ENCODE data around the gene LTC4S. TPM values are rescaled to one million over a fixed set of nuclear protein-coding genes. Genes with fewer than 3 reads are reported as not detected.

The LTC4S gene
- polyA plus RNA-seq, 3 donors, result 0.65 to 2.1 (median 0.69) TPM

GRCh38 chr5:179762781-179763176 is 31.0 kb upstream of the LTC4S start:
- H3K9me3 ChIP-seq (replicated peaks in 1 of 2; ENCODE audit: control insufficient read depth in 1 of 2, insufficient read depth in 1 of 2, low read length in 2 of 2), result no peaks in the 10 kb centered on the region

GRCh38 chr5:179763215-179763945 is 30.4 kb upstream of the LTC4S start:
- Mint-ChIP-seq H3K4me1 (peaks cover 95% of the 10 kb centered on the region), H3K27ac (peak overlapping the region in 5 of 7 donors; percentile 14 to 68 (median 46)), H3K27me3 (ENCODE audit: low read depth in 3 of 3) (peaks cover 0 to 6% (median 0%) of the 10 kb centered on the region in 3 donors), H3K4me3 (peak overlapping the region in 1 of 2 donors; percentile 26), H3K9me3 (no peaks in the 10 kb centered on the region), H3K36me3 (peaks cover 22 to 30% of the 10 kb centered on the region in 2 donors)
- peak; percentile 92 for TF ChIP-seq CTCF (IDR thresholded peaks at IDR 0.05)
- Histone ChIP-seq H3K79me2 (ENCODE audit: insufficient read depth, low read length) (peaks cover 92% of the 10 kb centered on the region), H4K20me1 (ENCODE audit: insufficient read depth, low read length) (peaks cover 98% of the 10 kb centered on the region), H3K36me3 (replicated peaks in 1 of 2; ENCODE audit: control insufficient read depth in 1 of 2, insufficient read depth in 2 of 2, low read length in 2 of 2) (peaks cover 12 to 17% of the 10 kb centered on the region in 2 donors), H3K4me2 (replicated peaks; ENCODE audit: extremely low read depth, low read length, poor library complexity, severe bottlenecking) (peak overlapping the region; percentile 16), H3K27ac (ENCODE audit: low read depth in 1 of 2, low read length in 2 of 2) (peak overlapping the region in 1 of 2 donors; percentile 60), H3K27me3 (ENCODE audit: control insufficient read depth in 2 of 2, insufficient read depth in 2 of 2, low read length in 2 of 2) (no peaks in the 10 kb centered on the region), H3K4me1 (ENCODE audit: control insufficient read depth in 1 of 2, insufficient read depth in 2 of 2, low read length in 2 of 2) (peaks cover 94 to 98% of the 10 kb centered on the region in 2 donors), H2AFZ (ENCODE audit: insufficient read depth, low read depth, low read length, poor library complexity, severe bottlenecking) (no peak overlapping the region), H3K4me3 (replicated peaks in 1 of 3; ENCODE audit: low read depth in 2 of 3, low read length in 3 of 3) (no peak overlapping the region), H3K9me3 (replicated peaks in 1 of 2; ENCODE audit: control insufficient read depth in 1 of 2, insufficient read depth in 1 of 2, low read length in 2 of 2) (no peaks in the 10 kb centered on the region), H3K9ac (ENCODE audit: insufficient read depth, low read length, poor library complexity, severe bottlenecking) (no peak overlapping the region)
- 76% methylated on average over 5 of the region's 10 CpGs for WGBS (ENCODE audit: insufficient coverage)
- DNase-seq, result peak; percentile 49 to 61 (median 50)
- intact Hi-C loops (cut with micrococcal nuclease), result loop anchor here in 1 of 2 donors (2.0 kb wide), 1 partner anchor 13 kb away; no protein-coding TSS in a partner anchor

More at GRCh38 chr5:179762781-179763176, 31.0 kb upstream of the LTC4S start:
- peaks cover 97 to 98% of the 10 kb centered on the region in 2 donors for H3K4me1 ChIP-seq (ENCODE audit: control insufficient read depth in 1 of 2, insufficient read depth in 2 of 2, low read length in 2 of 2)
- H3K4me1 Mint-ChIP-seq, result peaks cover 95% of the 10 kb centered on the region
- H3K27ac ChIP-seq (ENCODE audit: low read depth in 1 of 2, low read length in 2 of 2), result peak overlapping the region in 1 of 2 donors; percentile 60
- no peak overlapping the region for H3K4me2 ChIP-seq (replicated peaks; ENCODE audit: extremely low read depth, low read length, poor library complexity, severe bottlenecking)
- peak overlapping the region in 2 of 7 donors; percentile 70 to 77 for H3K27ac Mint-ChIP-seq
- no peak overlapping the region for H3K9ac ChIP-seq (ENCODE audit: insufficient read depth, low read length, poor library complexity, severe bottlenecking)
- no peak for TF ChIP-seq CTCF (IDR thresholded peaks at IDR 0.05)
- H3K79me2 ChIP-seq (ENCODE audit: insufficient read depth, low read length), result peaks cover 92% of the 10 kb centered on the region
- H3K36me3 ChIP-seq (replicated peaks in 1 of 2; ENCODE audit: control insufficient read depth in 1 of 2, insufficient read depth in 2 of 2, low read length in 2 of 2), result peaks cover 12 to 17% of the 10 kb centered on the region in 2 donors
- peaks cover 0 to 6% (median 0%) of the 10 kb centered on the region in 3 donors for H3K27me3 Mint-ChIP-seq (ENCODE audit: low read depth in 3 of 3)
- H4K20me1 ChIP-seq (ENCODE audit: insufficient read depth, low read length), result peaks cover 98% of the 10 kb centered on the region
- H3K9me3 Mint-ChIP-seq, result no peaks in the 10 kb centered on the region
- H3K4me3 Mint-ChIP-seq, result no peak overlapping the region
- no peak for DNase-seq
- H3K4me3 ChIP-seq (replicated peaks in 1 of 3; ENCODE audit: low read depth in 2 of 3, low read length in 3 of 3), result no peak overlapping the region
- intact Hi-C loops (cut with micrococcal nuclease), result loop anchor here in 1 of 2 donors (2.0 kb wide), 1 partner anchor 14 kb away; no protein-coding TSS in a partner anchor
- WGBS (ENCODE audit: insufficient coverage), result no CpG with 5 or more reads among the region's 3 CpGs
- H3K36me3 Mint-ChIP-seq, result peaks cover 19 to 24% of the 10 kb centered on the region in 2 donors
- no peak overlapping the region for H2AFZ ChIP-seq (ENCODE audit: insufficient read depth, low read depth, low read length, poor library complexity, severe bottlenecking)
- no peaks in the 10 kb centered on the region for H3K27me3 ChIP-seq (ENCODE audit: control insufficient read depth in 2 of 2, insufficient read depth in 2 of 2, low read length in 2 of 2)
